GM12801 (cell line): ENCODE data around the gene MAP3K8.

Experiments used
- CTCF ChIP-seq: IDR thresholded peaks from one replicate; pipeline ENCODE4 v1.5.1; 2011; ENCODE audit warnings: control low read depth; ENCODE audit not compliant: insufficient read length; ENCODE audit errors: extremely low read depth

The MAP3K8 gene

GRCh38 chr10:30442019-30442606 lies 8.1 kb downstream of the MAP3K8 start:
- no peak for TF ChIP-seq CTCF

DNA sequence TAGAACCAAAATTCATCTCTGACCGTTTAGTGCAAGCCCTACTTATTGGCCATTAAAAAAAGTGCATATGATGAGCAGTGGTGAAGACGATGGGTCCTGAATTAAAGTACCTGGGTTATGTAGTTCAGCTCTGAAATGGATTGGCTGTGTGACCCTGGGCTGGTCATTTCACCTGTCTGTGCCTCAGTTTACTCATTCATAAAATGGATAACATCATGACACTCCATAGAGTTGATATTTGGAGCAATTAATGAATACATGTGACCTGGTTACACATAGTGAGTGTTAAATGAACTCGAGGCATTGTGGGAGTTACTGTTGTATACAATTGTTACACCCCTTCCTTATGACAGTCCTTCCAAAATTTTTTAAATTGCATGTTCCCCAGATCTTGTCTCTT lies 9.1 kb downstream of the MAP3K8 start:
- no peak for TF ChIP-seq CTCF

GRCh38 chr10:30445711-30446110 lies 11.7 kb downstream of the MAP3K8 start:
- TF ChIP-seq CTCF: no peak

DNA sequence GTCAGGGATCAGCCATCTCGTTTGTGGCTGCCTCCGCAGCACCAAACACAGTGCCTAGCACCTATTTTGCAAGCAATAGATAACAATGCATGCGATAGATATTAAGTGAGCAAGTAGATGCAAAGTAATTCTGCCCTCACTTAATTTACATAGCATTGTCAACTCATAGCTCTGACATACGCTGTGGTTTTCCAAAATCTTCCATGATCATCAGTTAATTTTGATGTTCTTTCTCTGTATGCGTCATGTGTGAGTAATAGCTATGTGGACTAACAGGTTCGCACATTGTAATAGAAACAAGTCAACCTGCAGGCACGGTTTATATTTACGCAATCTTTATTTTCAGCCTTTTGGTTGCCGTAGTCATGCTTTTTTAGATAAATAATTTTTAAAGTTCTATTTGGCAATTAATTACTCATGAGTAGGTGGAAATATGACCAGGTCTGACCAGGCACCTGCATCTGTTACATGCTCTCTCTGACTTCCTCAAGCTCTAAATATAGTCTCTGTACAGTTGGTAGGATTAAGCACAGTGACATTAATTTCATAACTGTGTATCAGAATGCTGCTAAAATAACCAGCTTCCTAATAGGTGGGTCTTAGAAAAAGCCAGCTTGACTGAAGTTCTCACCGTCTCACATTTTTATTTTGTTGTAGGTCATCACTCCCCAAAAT lies 13.3 kb downstream of the MAP3K8 start:
- no peak for TF ChIP-seq CTCF

GRCh38 chr10:30448092-30448491 lies 14.1 kb downstream of the MAP3K8 start:
- TF ChIP-seq CTCF: no peak

DNA sequence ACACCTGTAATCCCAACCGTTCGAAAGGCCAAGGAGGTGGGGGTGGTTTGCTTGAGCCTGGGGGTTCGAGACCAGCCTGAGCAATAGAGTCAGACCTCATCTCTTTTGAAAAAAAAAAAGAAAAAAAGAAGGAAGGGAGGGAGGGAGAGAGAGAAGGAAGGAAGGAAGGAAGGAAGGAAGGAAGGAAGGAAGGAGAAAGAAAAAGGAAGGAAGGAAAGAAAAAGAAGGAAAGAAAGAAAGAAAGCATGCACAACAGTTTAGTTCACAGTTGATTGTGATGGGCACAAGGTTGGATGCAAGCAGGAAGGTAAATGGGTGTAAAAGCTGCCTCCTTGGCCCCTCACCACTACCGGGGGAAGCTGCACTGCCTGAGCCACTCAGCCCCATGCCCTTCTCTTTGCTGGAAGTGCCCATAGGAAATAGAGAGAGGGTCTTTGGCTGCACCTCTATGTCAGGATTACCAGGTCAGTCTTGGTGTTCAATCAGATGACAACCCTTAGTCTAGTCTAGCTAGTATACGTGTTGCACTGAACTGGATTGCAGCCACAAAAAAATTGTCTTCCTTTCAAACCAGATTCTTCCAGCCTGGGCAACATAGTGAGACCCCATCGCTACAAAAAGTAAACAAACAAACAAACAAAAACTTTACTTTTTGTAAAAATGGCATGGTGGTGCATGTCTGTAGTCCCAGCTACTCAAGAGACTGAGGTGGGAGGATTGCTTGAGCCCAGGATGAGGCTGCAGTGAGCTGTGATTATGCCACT lies 20.0 kb downstream of the MAP3K8 start:
- TF ChIP-seq CTCF: no peak

GRCh38 chr10:30454744-30455510 lies 20.9 kb downstream of the MAP3K8 start:
- no peak for TF ChIP-seq CTCF
